GM10266 (cell line): Measurements from ENCODE around the gene SUGCT.

Experiments
- DNase-seq: peaks from one replicate; pipeline ENCODE4 v3.0.0; 2012; ENCODE audit errors: extremely low spot score
- CTCF ChIP-seq: IDR thresholded peaks from 2 replicates; pipeline ENCODE4 v1.5.1; 2012; ENCODE audit warnings: mild to moderate bottlenecking, low read depth; ENCODE audit not compliant: control insufficient read depth, insufficient read depth; ENCODE audit errors: missing control alignments

Gene SUGCT

GRCh38 chr7:40808378-40808942 is 673.7 kb downstream of the SUGCT start:
- DNase-seq = no peak
- TF ChIP-seq CTCF = no peak

- no peak for TF ChIP-seq CTCF
- DNase-seq = no peak
Measured at GRCh38 chr7:40810274-40810673, 675.5 kb downstream of the SUGCT start.

- DNase-seq = no peak
- TF ChIP-seq CTCF = no peak
Measured at GRCh38 chr7:40811666-40812065, 676.9 kb downstream of the SUGCT start.

- no peak for DNase-seq
- TF ChIP-seq CTCF = no peak
Measured at GRCh38 chr7:40815022-40815421, 680.2 kb downstream of the SUGCT start.

GRCh38 chr7:40815512-40815911 is 680.7 kb downstream of the SUGCT start:
- TF ChIP-seq CTCF = no peak
- DNase-seq = no peak

GRCh38 chr7:40822861-40823260 is 688.1 kb downstream of the SUGCT start:
- no peak for TF ChIP-seq CTCF
- no peak for DNase-seq

- no peak for TF ChIP-seq CTCF
- no peak for DNase-seq
Measured at GRCh38 chr7:40824461-40824860, 689.7 kb downstream of the SUGCT start.
